Effector memory CD8-positive, alpha-beta T cell (primary cell): ENCODE results near the gene MTA3.

Experiments used
- ATAC-seq: fragments of 150-1000 bp; cut with Tn5 transposase; replicated peaks from 2 replicates; pipeline ENCODE4 v1.10.0; 2021; ENCODE audit warnings: mild to moderate bottlenecking, moderate library complexity
- DNase-seq, 3 experiments: peaks; one replicate each; pipeline ENCODE4 v3.0.0; 2021
- H3K27ac Mint-ChIP-seq, 2 donors: one replicate each; pipeline ENCODE4 v1.8.0; 2022; ENCODE audit warnings: mild to moderate bottlenecking in 2 of 2, mixed read lengths in 2 of 2, moderate library complexity in 2 of 2
- H3K27me3 Mint-ChIP-seq, 2 donors: one replicate each; pipeline ENCODE4 v1.8.0; 2022; ENCODE audit warnings: mixed read lengths in 2 of 2
- H3K36me3 Mint-ChIP-seq: one replicate; pipeline ENCODE4 v1.8.0; 2022; ENCODE audit warnings: mild to moderate bottlenecking, moderate library complexity, mixed read lengths; ENCODE audit not compliant: insufficient read depth
- H3K4me1 Mint-ChIP-seq, 2 donors: one replicate each; pipeline ENCODE4 v1.8.0; 2022; ENCODE audit warnings: low read depth in 2 of 2, mixed read lengths in 2 of 2
- H3K4me3 Mint-ChIP-seq, 2 donors: one replicate each; pipeline ENCODE4 v1.8.0; 2022; ENCODE audit warnings: mild to moderate bottlenecking in 2 of 2, mixed read lengths in 2 of 2, moderate library complexity in 2 of 2
- H3K9me3 Mint-ChIP-seq, 2 donors: one replicate each; pipeline ENCODE4 v1.8.0; 2022; ENCODE audit warnings: mixed read lengths in 2 of 2

MTA3 gene

DNA sequence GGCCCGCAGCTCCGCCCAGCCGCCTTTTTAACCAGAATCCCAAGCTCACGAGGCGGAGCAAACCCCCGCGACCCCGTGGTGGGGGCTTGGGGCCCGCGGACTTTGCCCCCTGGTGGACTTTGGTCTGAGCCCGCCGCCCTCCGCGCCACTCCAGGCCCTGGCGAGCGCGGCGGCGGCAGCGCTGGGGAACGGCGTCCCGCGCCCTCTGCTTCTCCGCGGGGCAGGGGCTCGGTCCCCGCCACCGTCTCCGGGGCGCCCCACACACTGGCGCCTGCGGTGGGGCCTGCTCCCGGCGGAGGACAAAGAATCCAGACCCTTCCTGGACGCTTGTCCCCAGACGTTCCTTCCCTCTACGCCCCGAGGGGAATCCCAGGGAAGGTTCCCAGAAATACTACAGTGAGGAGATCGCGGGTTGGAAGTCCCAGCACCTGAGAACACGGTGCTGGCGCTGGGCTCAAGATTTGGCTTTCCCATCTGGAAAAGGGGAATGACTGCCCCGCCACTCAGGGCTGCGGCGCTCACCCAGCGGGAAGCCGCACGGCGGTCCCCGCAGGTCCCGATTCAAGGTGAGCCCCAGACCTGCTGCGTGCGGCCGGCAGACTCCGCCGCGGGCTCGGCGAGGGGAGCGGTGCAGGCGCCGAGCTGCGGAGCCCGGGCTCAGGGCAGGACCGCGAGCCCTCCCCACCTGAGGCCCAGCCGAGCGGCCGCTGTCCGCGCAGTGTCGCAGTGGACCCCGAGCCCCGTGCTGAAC lies 224.3 kb downstream of the MTA3 start, which contains the start of gene HAAO:
Gene HAAO (minus strand): TSS at position 1 of the 751 bp plus-strand sequence. CDS start 47 bp downstream, outside the sequence.
- H3K27ac Mint-ChIP-seq = no peak within 1 kb of the TSS
- peaks cover 47 to 59% of the 10 kb centered on the region in 2 donors for H3K27me3 Mint-ChIP-seq
- H3K4me1 Mint-ChIP-seq = peaks cover 3 to 9% of the 10 kb centered on the region in 2 donors
- H3K4me3 Mint-ChIP-seq = peak within 1 kb of the TSS; percentile 23 to 53
- DNase-seq (no peak), ATAC-seq (peak; percentile 40)
- no peaks in the 10 kb centered on the region for H3K9me3 Mint-ChIP-seq
- H3K36me3 Mint-ChIP-seq = no peaks in the 10 kb centered on the region

- Mint-ChIP-seq H3K9me3 (no peaks in the 10 kb centered on the region), H3K4me1 (peaks cover 3 to 9% of the 10 kb centered on the region in 2 donors), H3K27ac (no peak overlapping the region), H3K4me3 (peak overlapping the region; percentile 1 to 4), H3K36me3 (no peaks in the 10 kb centered on the region), H3K27me3 (peaks cover 39 to 51% of the 10 kb centered on the region in 2 donors)
- no peak for DNase-seq
- no peak for ATAC-seq
These were observed 225.2 kb downstream of the MTA3 start for GRCh38 chr2:42793334-42794270.

DNA sequence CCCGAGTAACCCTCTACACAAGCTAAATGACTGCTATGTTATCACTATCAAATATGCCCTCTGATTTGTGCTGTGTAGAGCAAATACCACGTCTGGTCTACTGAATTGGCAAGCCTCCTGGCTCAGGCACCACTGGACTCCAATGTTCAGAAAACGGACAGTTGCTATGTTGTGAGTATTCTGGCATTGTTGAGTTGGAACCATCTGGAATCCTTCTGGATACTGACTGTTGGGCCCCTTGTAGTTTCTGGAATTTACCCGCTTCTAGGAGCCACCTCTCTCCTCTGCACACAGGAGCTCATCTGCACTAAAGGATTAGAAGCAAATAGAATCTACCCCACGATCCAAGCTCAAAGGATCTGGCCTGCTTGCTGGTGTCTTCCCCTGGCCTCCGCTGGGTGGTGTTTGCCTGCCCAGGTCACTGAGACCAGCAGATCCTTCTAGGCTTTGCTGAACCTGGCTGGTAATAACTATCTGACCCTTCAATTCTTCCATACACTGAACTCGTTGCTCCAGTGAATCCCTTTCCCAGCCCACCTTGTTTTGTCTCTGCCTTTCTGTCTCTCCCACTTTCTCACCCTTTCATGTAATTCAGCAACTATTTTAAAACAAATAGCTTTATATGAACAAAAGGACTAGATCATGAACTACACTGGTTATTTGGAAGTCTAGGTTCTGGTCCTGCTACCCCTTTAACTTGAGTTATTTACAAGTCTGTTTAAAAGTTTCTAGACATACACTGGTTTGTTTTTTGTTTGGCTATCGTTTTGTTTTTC lies 226.0 kb downstream of the MTA3 start:
- Mint-ChIP-seq H3K27ac (no peak overlapping the region), H3K9me3 (no peaks in the 10 kb centered on the region), H3K4me1 (peaks cover 3 to 9% of the 10 kb centered on the region in 2 donors), H3K27me3 (peaks cover 35 to 46% of the 10 kb centered on the region in 2 donors), H3K4me3 (no peak overlapping the region), H3K36me3 (no peaks in the 10 kb centered on the region)
- ATAC-seq = no peak
- DNase-seq = no peak

DNA sequence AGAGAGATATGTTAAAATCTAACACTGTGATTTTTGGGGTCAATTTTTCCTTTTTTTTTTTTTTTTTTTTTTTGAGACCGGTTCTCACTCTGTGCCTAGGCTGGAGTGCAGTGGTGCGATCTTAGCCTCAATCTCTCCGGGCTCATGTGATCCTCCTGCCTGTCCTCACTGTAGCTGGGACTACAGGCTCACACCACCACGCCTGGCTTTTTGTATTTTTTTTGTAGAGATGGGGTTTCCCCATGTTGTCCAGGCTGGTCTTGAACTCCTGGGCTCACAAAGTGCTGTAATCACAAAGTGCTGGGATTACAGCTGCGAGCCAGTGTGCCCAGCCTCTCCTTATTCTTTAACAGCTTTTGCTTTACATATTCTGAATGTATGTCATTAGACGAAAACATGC lies 226.8 kb downstream of the MTA3 start:
- Mint-ChIP-seq H3K27ac (no peak overlapping the region), H3K36me3 (no peaks in the 10 kb centered on the region), H3K4me3 (no peak overlapping the region), H3K9me3 (no peaks in the 10 kb centered on the region), H3K4me1 (peaks cover 3 to 9% of the 10 kb centered on the region in 2 donors), H3K27me3 (peaks cover 27 to 37% of the 10 kb centered on the region in 2 donors)
- ATAC-seq (no peak), DNase-seq (no peak)

- H3K4me1 Mint-ChIP-seq = peaks cover 3 to 9% of the 10 kb centered on the region in 2 donors
- DNase-seq = no peak
- ATAC-seq = no peak
- H3K27ac Mint-ChIP-seq = no peak overlapping the region
- no peaks in the 10 kb centered on the region for H3K9me3 Mint-ChIP-seq
- H3K27me3 Mint-ChIP-seq = peaks cover 22 to 32% of the 10 kb centered on the region in 2 donors
- H3K4me3 Mint-ChIP-seq = no peak overlapping the region
- no peaks in the 10 kb centered on the region for H3K36me3 Mint-ChIP-seq
These were observed 227.4 kb downstream of the MTA3 start for GRCh38 chr2:42795841-42796301.

DNA sequence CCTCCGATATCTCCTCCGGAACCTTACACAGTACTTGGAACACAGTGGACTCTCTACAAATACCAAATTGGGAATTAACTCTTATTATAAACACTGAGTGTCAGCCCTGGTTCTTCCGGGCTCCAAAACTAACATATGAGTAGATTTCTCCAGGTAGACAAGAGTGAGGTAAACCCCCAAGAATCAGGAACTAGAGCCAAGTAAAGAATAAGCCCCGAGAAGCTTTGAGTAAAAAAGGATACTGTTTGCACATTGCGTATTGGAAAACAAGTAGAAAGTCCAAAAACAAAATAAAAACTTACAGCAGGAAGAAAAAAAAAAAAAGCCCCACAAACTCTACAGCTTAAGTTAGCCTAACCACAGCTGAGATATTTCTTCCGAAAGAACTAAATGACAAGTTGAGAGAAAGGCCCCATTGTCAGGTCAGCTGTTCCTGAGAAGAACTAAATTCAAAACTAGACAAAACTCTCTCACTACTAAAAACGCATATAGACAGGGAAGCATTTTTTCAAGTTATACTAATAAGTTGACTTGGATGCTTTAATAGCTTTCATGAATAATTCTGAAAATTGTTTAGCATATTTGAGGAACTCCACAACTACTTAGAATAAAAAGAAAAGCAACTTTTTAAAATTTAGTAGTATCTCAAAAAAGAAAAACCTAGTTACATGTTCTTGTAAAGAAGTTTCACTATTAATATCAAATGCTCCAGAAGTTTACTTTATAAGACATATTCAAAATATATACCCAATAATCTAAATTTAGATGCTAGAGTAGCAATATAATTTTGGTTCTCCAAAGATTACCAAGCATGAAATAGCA lies 228.2 kb downstream of the MTA3 start:
- no peak for ATAC-seq

DNA sequence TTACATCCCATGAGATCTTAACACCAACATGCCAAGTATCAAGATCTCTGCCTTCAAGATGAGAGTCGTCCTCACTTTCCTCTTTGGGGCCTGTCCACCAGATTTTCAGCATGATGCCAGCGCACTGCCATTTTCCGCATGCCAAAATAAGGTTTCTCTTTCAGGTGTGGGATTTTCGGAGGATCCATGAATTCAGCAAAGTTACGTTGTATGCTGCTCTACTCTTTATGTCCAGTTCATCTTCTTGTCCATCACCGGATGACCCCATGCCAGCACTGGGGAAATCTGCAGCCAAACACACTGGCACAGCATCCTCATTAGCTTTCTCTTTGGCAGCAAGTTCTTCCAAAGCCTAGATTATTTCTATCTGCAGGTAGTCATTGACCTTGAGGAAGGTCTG lies 228.8 kb downstream of the MTA3 start:
- DNase-seq (no peak), ATAC-seq (no peak)
- H3K9me3 Mint-ChIP-seq = no peaks in the 10 kb centered on the region
- no peaks in the 10 kb centered on the region for H3K36me3 Mint-ChIP-seq
- H3K4me1 Mint-ChIP-seq = no peaks in the 10 kb centered on the region
- H3K27ac Mint-ChIP-seq = no peak overlapping the region
- H3K27me3 Mint-ChIP-seq = peaks cover 21 to 31% of the 10 kb centered on the region in 2 donors
- no peak overlapping the region for H3K4me3 Mint-ChIP-seq

More for the DNA sequence above, 228.2 kb downstream of the MTA3 start:
- H3K4me3 Mint-ChIP-seq = peak overlapping the region in 1 of 2 donors; percentile 37
- H3K36me3 Mint-ChIP-seq = no peaks in the 10 kb centered on the region
- H3K9me3 Mint-ChIP-seq = no peaks in the 10 kb centered on the region
- peaks cover 21 to 31% of the 10 kb centered on the region in 2 donors for H3K27me3 Mint-ChIP-seq
- no peak overlapping the region for H3K27ac Mint-ChIP-seq
- DNase-seq = no peak
- H3K4me1 Mint-ChIP-seq = peaks cover 3 to 5% of the 10 kb centered on the region in 2 donors

- no peak for DNase-seq
- no peaks in the 10 kb centered on the region for H3K9me3 Mint-ChIP-seq
- no peaks in the 10 kb centered on the region for H3K36me3 Mint-ChIP-seq
- H3K4me1 Mint-ChIP-seq = no peaks in the 10 kb centered on the region
- ATAC-seq = no peak
- no peak overlapping the region for H3K27ac Mint-ChIP-seq
- H3K4me3 Mint-ChIP-seq = no peak overlapping the region
- H3K27me3 Mint-ChIP-seq = peaks cover 22 to 31% of the 10 kb centered on the region in 2 donors
These were observed 231.4 kb downstream of the MTA3 start for GRCh38 chr2:42799881-42800280.

GRCh38 chr2:42800461-42800962 lies 232.1 kb downstream of the MTA3 start:
- DNase-seq = no peak
- no peak overlapping the region for H3K4me3 Mint-ChIP-seq
- ATAC-seq = no peak
- no peaks in the 10 kb centered on the region for H3K4me1 Mint-ChIP-seq
- peaks cover 22 to 31% of the 10 kb centered on the region in 2 donors for H3K27me3 Mint-ChIP-seq
- H3K9me3 Mint-ChIP-seq = no peaks in the 10 kb centered on the region
- no peaks in the 10 kb centered on the region for H3K36me3 Mint-ChIP-seq
- H3K27ac Mint-ChIP-seq = no peak overlapping the region

DNA sequence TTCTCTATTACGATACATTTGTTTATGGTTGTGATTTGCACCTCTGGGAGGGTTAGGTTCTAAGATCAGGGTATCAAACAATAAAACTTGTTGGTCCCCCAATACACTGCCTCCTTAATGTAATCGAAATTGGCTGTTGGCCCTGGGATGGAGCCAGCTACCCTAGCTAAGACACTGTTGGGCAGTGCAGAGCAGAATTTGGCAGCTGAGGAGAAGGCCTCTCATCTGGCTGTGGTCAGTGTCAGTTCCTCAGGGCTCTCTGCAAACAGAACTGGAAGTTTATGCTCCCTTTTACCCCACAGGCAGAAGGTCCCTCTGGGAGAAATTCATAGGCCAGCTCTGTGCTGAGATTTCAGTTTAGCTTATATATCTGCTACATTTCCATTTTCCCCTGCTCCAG lies 232.5 kb downstream of the MTA3 start:
- Mint-ChIP-seq H3K27me3 (peaks cover 22 to 31% of the 10 kb centered on the region in 2 donors), H3K36me3 (no peaks in the 10 kb centered on the region), H3K9me3 (no peaks in the 10 kb centered on the region), H3K27ac (no peak overlapping the region), H3K4me1 (no peaks in the 10 kb centered on the region), H3K4me3 (no peak overlapping the region)
- no peak for ATAC-seq
- no peak for DNase-seq

DNA sequence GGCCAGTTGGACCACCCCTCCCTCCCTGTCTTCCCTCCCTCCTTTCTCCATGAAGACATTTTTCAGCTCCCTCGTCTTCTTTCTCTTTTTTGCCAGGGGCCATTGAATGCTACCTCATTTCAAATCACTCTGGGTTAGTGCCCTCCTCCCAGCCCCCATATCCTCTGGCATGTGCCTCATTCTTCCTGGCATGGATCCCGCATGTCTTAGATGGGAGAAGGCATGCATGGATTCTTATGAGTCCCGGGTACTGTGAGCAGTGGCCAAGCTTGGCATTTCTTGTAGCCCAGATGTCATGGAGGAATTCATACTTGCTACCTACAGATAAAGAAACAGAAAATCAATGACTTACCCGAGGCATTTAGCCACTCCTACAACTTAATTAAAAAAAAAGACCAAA lies 232.9 kb downstream of the MTA3 start:
- no peak for ATAC-seq
- H3K4me3 Mint-ChIP-seq = no peak overlapping the region
- H3K27ac Mint-ChIP-seq = no peak overlapping the region

DNA sequence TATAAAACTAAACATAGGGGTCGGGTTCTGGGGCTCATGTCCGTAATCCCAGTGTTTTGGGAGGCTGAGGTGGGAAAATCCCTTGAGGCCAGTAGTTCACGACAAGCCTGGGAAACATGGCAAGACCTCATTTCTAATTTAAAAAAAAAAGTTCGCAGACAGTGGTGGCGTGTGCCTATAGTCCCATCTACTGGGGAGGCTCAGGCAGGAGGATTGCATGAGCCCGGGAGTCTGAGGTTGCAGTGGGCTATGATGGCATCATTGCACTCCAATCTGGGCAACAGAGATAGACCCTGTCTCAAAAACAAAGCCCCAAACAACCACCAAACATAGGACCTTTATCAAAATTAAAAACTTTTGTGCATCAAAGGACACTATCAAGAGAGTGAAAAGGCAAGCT lies 233.7 kb downstream of the MTA3 start:
- Mint-ChIP-seq H3K27me3 (peaks cover 22 to 31% of the 10 kb centered on the region in 2 donors), H3K27ac (no peak overlapping the region), H3K4me3 (no peak overlapping the region), H3K36me3 (no peaks in the 10 kb centered on the region), H3K9me3 (no peaks in the 10 kb centered on the region), H3K4me1 (no peaks in the 10 kb centered on the region)
- ATAC-seq (no peak), DNase-seq (no peak)

More for the DNA sequence above, 232.9 kb downstream of the MTA3 start:
- no peaks in the 10 kb centered on the region for H3K36me3 Mint-ChIP-seq
- H3K27me3 Mint-ChIP-seq = peaks cover 22 to 31% of the 10 kb centered on the region in 2 donors
- H3K4me1 Mint-ChIP-seq = no peaks in the 10 kb centered on the region
- H3K9me3 Mint-ChIP-seq = no peaks in the 10 kb centered on the region
- no peak for DNase-seq
